ENCODE measurements around the gene STEEP1. TPM values are rescaled to one million over a fixed set of nuclear protein-coding genes. Genes with fewer than 3 reads are reported as not detected.

Gene STEEP1
- total RNA-seq, 2 donors from 2014 or later = 18.7 to 19.8 TPM

DNA sequence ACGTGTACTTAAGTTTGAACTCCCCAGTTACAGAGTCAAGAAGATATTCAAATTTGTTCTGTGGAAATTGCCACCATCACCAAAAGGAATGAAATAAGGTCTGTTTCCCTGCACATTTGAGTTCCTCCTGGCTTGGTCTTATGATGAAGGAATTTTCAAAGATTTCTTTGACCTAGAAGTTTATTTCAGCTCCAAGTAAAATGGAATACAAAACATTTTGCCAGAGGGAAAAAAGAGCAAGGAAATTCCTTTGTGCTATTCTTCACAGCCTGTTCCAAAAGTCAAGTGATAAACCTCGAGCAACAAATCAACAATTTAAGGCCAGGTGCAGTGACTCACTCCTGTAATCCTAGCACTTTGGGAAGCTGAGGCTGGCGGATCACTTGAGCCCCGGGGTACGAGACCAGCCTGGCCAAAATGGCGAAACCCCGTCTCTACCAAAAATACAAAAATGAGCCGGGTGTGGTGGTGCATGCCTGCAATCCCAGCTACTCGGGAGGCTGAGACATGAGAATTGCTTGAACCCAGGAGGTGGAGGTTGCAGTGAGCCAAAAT is 37.6 kb upstream of the STEEP1 start:
- H3K9me3 Mint-ChIP-seq = peaks cover 62% of the 10 kb centered on the region
- no peaks in the 10 kb centered on the region for H3K4me1 ChIP-seq (ENCODE audit: control insufficient read depth, insufficient read depth, low read length)
- H3K36me3 Mint-ChIP-seq (ENCODE audit: low read depth) = peaks cover 7% of the 10 kb centered on the region
- 80 to 89% methylated on average over 1 to 9 of the region's 9 CpGs for WGBS, 2 experiments (ENCODE audit: insufficient coverage in 1 of 2, insufficient read length in 1 of 2)
- TF ChIP-seq, protein P1, sequence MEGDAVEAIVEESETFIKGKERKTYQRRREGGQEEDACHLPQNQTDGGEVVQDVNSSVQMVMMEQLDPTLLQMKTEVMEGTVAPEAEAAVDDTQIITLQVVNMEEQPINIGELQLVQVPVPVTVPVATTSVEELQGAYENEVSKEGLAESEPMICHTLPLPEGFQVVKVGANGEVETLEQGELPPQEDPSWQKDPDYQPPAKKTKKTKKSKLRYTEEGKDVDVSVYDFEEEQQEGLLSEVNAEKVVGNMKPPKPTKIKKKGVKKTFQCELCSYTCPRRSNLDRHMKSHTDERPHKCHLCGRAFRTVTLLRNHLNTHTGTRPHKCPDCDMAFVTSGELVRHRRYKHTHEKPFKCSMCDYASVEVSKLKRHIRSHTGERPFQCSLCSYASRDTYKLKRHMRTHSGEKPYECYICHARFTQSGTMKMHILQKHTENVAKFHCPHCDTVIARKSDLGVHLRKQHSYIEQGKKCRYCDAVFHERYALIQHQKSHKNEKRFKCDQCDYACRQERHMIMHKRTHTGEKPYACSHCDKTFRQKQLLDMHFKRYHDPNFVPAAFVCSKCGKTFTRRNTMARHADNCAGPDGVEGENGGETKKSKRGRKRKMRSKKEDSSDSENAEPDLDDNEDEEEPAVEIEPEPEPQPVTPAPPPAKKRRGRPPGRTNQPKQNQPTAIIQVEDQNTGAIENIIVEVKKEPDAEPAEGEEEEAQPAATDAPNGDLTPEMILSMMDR (conservative IDR thresholded peaks at IDR 0.05) = no peak
- H3K27ac ChIP-seq (ENCODE audit: low read depth, low read length) = no peak overlapping the region
- H3K4me1 Mint-ChIP-seq = peaks cover 5% of the 10 kb centered on the region
- H3K4me3 Mint-ChIP-seq = no peak overlapping the region
- no peaks in the 10 kb centered on the region for H3K36me3 ChIP-seq (ENCODE audit: control insufficient read depth, insufficient read depth, low read length)
- no peak overlapping the region for H3K9ac ChIP-seq (ENCODE audit: extremely low read depth, low read length, poor library complexity, severe bottlenecking)
- no peak overlapping the region for H3K27ac Mint-ChIP-seq
- DNase-seq = no peak
- peaks cover 7% of the 10 kb centered on the region for H3K27me3 Mint-ChIP-seq (ENCODE audit: insufficient read depth)
- no peak overlapping the region for H3K4me3 ChIP-seq (ENCODE audit: low read length)
- no peaks in the 10 kb centered on the region for H3K27me3 ChIP-seq (ENCODE audit: control insufficient read depth, insufficient read depth, low read length, poor library complexity, severe bottlenecking)
- H3K9me3 ChIP-seq (ENCODE audit: control insufficient read depth, low read length) = no peaks in the 10 kb centered on the region

DNA sequence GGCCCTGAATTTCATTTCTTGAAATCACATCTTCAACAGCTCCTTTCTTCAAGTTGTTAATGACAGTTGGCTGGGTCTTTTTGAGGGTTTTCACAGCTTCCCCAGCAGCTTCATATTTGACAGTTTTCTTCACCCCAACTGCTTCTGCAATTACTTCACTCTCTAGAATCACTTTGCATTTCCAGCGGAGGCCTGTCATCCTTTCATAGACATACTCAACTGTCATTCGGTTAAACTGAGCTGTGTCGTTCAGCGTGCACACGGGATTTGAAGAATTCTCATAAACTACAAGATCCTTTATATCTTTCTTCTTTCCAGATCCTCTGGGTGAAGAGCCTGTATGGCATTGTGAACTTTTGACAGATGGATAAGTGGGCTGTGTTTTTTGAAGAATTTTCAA is 24.6 kb upstream of the STEEP1 start:
- Histone ChIP-seq H3K4me3 (ENCODE audit: low read length) (no peak overlapping the region), H3K36me3 (ENCODE audit: control insufficient read depth, insufficient read depth, low read length) (peaks cover 40% of the 10 kb centered on the region), H3K9ac (ENCODE audit: extremely low read depth, low read length, poor library complexity, severe bottlenecking) (no peak overlapping the region), H3K4me1 (ENCODE audit: control insufficient read depth, insufficient read depth, low read length) (no peaks in the 10 kb centered on the region), H3K27ac (ENCODE audit: low read depth, low read length) (no peak overlapping the region), H3K27me3 (ENCODE audit: control insufficient read depth, insufficient read depth, low read length, poor library complexity, severe bottlenecking) (no peaks in the 10 kb centered on the region), H3K9me3 (ENCODE audit: control insufficient read depth, low read length) (no peaks in the 10 kb centered on the region)
- no peak for DNase-seq
- TF ChIP-seq, protein P1 (conservative IDR thresholded peaks at IDR 0.05) = no peak
- H3K27me3 Mint-ChIP-seq (ENCODE audit: insufficient read depth) = no peaks in the 10 kb centered on the region
- peaks cover 33% of the 10 kb centered on the region for H3K36me3 Mint-ChIP-seq (ENCODE audit: low read depth)
- no peak overlapping the region for H3K27ac Mint-ChIP-seq
- H3K4me1 Mint-ChIP-seq = no peaks in the 10 kb centered on the region
- 86 to 97% methylated on average over 1 to 5 of the region's 5 CpGs for WGBS, 2 experiments (ENCODE audit: insufficient coverage in 1 of 2, insufficient read length in 1 of 2)
- peaks cover 34% of the 10 kb centered on the region for H3K9me3 Mint-ChIP-seq
- H3K4me3 Mint-ChIP-seq = no peak overlapping the region

DNA sequence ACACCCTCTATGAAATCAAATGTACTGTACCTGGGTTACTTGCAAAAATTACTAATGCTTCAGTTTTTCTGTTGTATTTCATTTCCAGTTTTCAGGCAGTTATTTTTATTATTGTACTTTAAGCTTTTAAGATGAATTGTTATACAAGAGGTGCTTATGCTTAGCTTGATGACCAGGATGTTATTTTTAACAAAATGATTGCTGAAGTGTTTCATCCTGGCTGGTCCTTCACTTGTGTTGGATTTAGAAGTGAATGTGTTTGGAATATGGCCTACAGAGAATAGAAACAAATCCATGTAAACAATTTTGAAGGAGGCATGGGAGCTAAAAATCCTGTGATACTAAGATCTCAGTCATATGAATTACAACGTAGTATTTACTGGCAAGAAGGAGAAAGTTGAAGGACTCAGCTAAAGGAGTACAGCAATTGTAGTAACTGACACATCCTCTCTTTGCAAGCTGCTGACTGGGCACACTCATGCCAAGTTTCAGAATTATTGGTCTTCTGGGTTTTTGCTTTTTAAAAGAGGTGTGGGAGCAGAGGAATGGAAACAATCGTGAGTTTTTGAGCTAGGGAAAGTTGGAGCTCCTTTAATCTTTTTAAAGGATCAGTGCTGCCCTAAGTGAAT is 18.3 kb upstream of the STEEP1 start:
- Histone ChIP-seq H3K4me3 (ENCODE audit: low read length) (no peak overlapping the region), H3K9ac (ENCODE audit: extremely low read depth, low read length, poor library complexity, severe bottlenecking) (no peak overlapping the region), H3K36me3 (ENCODE audit: control insufficient read depth, insufficient read depth, low read length) (peaks cover 24% of the 10 kb centered on the region), H3K9me3 (ENCODE audit: control insufficient read depth, low read length) (no peaks in the 10 kb centered on the region), H3K27me3 (ENCODE audit: control insufficient read depth, insufficient read depth, low read length, poor library complexity, severe bottlenecking) (no peaks in the 10 kb centered on the region), H3K27ac (ENCODE audit: low read depth, low read length) (no peak overlapping the region), H3K4me1 (ENCODE audit: control insufficient read depth, insufficient read depth, low read length) (no peaks in the 10 kb centered on the region)
- no peak for DNase-seq
- 100% methylated on average over 2 of the region's 2 CpGs for WGBS, 2 experiments (ENCODE audit: insufficient coverage in 1 of 2, insufficient read length in 1 of 2)
- Mint-ChIP-seq H3K4me3 (no peak overlapping the region), H3K27me3 (ENCODE audit: insufficient read depth) (no peaks in the 10 kb centered on the region), H3K9me3 (peaks cover 25% of the 10 kb centered on the region), H3K27ac (no peak overlapping the region), H3K36me3 (ENCODE audit: low read depth) (peaks cover 5% of the 10 kb centered on the region), H3K4me1 (no peaks in the 10 kb centered on the region)
- TF ChIP-seq, protein P1 (conservative IDR thresholded peaks at IDR 0.05) = no peak

Data from endodermal cell (in vitro differentiated cells).